ENCODE measurements around the gene MCM6.
A peak's percentile ranks its signal among the peaks of the same experiment; 100 is the strongest.
"Not testable (repeated sequence)": the region's sequence is repeated elsewhere in the genome, so short reads cannot be mapped to it uniquely, and the experiment has no call there.

MCM6 gene

GRCh38 chr2:135818937-135819610 lies 57.2 kb downstream of the MCM6 start:
- peak in 3 of 4 experiments; percentile 36 to 44 (median 40) for DNase-seq

GRCh38 chr2:135817951-135818350 lies 58.3 kb downstream of the MCM6 start:
- DNase-seq, result no peak

- DNase-seq, result no peak
These were observed 58.8 kb downstream of the MCM6 start for GRCh38 chr2:135817466-135817865.

DNA sequence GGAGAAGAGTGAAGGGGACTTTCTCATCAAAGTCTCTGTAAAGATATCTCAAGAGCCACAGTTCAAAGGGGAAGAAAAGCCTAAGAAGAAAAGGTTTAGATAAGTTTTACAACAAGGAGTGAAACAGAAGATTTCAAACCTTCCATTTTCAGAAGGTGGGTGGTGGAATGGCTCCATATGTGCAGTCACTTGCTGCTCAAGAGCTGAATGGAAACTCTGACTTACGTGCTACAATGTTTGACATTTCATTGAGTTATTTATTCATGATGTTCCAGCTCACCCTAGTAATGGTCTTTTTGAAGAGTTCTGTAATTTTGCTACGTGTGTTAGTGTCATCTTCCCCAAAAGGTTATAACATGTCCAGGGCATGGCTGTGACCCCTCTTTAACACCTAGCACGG lies 61.0 kb downstream of the MCM6 start:
- DNase-seq, result no peak

DNA sequence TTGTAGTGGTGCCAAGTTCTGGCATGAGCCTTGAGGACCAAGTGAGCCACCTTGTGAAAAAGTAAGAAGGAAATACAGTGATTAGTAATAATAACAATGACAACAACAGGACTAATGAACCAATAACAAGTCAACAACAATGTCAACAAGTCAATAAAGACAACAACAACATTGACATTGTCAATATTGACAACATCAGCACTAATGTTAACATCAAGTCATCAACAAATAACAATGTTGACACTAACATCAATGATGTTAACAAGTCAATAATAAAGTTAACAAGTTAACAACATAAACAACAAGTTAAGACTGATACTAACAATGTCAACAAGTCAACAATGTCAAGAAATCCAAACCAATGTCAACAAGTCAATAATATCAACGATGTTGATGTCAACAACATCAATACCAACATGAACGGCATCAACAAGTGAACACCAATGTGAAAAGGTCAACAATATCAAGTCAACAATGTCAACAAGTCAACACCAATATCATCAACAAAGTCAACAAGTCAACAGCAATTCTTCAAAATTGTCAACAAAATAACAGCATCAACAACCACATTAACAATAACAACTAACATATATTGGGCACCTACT lies 63.2 kb downstream of the MCM6 start:
- DNase-seq, result no peak

DNA sequence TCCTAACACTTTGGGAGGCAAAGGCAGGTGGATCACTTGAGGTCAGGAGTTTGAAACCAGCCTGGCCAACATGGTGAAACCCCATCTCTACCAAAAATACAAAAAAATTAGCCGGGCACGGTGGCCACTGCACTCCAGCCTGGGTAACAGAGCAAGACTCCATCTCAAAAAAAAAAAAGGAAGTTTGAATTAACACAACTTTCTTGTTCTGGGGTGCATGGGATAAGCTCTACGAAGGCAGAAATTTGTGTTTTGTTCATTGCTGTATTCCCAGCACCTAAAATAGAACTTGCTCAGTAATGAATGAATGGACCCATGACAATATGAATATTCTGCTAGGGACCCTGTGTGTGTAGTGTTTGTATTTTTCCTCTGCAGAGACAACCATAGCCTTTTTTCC lies 68.4 kb downstream of the MCM6 start:
- DNase-seq, result not testable (repeated sequence)

DNA sequence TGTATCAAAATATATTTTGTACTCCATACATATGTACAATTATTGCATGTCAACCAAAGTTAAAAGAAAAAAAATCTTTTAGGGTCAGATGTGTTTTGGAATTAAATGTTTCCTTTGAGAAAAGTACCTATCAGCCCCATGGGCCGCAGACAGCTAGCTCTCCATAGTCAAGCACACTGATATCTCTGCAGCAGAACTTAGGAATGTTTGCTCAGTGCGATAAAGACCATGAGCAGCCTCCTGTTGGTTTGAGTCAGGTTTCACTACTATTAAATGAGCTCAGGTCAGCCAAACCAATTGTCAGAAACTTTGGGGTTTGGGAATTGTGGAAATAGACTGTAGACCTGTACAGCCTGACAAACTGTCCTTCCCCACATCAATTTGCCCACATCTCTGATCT lies 73.0 kb downstream of the MCM6 start:
- no peak for DNase-seq

DNA sequence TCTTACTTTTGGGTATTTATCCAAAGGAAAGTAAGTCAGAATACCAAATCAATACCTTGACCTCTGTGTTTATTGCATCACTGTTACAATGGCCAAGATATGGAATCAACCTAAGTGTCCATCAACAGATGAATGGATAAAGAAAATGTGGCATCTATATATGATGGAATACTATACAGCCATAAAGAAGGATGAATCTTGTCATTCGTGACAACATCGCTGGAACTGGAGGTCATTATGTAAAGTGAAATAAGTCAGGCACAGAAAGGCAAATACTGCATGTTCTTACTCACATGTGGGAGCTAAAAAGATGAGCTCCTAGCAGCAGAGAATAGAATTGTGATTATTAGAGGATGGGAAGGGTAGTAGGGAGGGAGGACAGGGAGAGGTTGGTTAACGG lies 73.9 kb downstream of the MCM6 start:
- DNase-seq, result no peak

DNA sequence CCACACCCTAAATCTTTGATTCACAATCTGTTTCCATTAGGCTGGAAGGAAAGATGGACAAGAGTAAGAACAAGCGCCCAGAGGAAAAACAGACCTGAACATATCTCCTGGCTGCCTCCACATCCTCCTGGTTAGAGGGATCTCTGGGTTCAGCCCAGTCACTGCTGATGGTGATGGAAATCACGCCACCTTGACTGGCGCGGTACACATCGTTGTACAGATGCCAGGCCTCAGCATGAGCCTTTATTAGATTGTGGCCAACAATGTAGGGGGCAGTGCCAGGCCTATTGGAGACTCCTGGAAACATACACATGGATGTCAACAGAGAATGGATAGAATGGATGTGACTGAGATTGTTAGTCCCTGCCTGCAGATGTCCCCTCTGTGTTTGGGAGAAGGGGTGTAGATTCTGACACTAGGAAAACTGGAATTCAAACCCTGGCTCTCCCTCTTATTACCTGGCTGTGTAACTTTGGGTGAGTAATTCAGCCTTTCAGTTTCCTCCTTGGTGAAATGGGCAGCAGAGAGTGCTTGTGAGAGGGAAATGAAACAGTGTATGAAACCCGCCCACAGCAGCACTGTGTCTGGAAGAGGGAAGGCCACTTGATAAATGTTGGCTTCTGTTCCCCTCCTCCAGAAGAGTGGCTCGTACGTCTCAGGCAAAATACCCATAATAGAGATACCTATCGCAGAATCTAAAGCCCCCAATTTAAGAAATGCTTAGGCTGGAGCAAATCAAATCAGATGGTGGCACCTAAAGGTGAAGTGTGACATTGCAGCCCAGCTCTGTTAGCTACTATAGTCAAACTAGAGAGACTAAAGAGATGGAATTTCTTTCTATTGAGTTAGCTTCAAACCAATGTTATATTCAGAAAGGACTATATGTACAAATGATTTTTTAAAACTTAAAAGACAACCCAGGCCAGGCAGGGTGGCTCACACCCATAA lies 75.5 kb downstream of the MCM6 start:
- DNase-seq, result peak in 3 of 4 experiments; percentile 44 to 56 (median 44)

DNA sequence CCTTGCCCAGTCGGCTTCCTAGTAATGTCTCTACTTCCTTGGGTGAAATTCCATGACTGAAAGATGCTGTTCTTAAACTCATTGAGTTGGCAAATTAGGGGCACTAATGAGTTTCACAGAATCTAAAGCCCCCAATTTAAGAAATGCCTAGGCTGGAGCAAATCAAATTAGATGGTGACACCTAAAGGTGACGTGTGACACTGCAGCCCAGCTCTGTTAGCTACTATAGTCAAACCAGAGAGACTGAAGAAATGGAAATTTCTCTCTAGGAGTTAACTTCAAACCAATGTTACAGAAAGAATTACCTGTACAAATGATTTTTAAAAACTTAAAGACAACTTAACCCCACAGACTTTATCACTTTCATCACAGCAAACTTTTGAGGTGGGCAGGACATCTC lies 76.5 kb downstream of the MCM6 start:
- no peak for DNase-seq

DNA sequence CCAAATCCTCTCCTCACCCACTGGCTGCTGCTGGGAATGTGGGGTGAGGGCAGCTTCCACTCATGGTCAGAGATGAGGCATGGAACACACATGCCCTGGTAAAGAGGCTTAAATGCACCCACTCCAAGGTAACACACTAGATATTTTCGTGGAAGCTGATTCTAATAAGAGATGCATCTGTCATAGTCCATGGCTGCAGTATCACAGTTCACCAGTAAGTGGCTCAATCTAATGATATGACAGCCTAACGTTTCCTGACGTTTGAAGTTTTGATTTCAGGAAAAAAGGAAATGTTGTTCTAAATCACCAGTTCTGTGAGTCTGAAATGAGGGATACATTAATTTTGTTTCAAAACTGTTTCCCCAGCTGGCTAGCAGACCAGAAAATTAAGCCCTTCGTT lies 77.5 kb downstream of the MCM6 start:
- DNase-seq, result peak in 2 of 4 experiments; percentile 22 to 24

- peak in 3 of 4 experiments; percentile 25 to 42 (median 27) for DNase-seq
These were observed 78.0 kb downstream of the MCM6 start for GRCh38 chr2:135798275-135798705.

- peak; percentile 85 to 90 (median 88) for DNase-seq
These were observed 78.6 kb downstream of the MCM6 start for GRCh38 chr2:135797497-135798274.

GRCh38 chr2:135796606-135797005 lies 79.6 kb downstream of the MCM6 start:
- DNase-seq, result no peak

- peak in 1 of 4 experiments; percentile 14 for DNase-seq
These were observed 80.6 kb downstream of the MCM6 start for GRCh38 chr2:135795641-135796040.

DNA sequence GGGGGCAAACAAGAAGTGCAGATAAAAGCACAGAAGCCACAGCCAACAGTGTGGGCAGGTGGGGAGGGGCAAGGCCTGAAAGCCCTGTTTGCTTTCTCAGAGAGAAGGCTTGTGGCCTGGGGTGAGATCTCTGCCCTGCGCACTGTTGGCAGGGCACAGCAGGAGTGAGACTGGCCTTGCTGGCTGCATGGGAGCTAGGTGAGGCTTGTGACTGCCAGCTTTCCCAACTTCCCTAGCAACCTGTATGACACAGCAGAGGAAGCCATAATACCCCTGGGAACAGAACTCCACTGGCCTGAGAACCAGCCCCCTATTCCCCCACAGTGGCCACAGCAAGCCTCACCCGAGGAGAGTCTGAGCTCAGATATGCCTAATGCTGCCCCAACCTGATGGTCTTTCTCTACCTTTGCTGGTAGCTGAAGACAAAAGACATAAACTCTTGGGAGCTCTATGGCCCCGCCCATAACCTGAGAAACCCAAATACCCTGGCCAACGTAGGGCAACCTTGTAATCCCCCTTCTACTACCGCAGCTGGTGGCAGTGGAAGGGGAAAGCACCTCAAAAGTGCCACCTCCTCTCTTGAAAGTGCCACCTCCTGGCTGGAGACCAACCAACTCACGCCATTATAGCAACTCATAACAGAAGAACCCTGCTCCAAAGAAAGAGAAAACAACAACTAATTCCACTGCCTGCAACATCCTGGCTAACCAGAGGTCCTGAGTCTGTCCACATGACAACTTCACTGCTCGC lies 83.7 kb downstream of the MCM6 start:
- DNase-seq, result peak in 1 of 4 experiments; percentile 24

- DNase-seq, result no peak
These were observed 84.6 kb downstream of the MCM6 start for GRCh38 chr2:135791418-135792190.

DNA sequence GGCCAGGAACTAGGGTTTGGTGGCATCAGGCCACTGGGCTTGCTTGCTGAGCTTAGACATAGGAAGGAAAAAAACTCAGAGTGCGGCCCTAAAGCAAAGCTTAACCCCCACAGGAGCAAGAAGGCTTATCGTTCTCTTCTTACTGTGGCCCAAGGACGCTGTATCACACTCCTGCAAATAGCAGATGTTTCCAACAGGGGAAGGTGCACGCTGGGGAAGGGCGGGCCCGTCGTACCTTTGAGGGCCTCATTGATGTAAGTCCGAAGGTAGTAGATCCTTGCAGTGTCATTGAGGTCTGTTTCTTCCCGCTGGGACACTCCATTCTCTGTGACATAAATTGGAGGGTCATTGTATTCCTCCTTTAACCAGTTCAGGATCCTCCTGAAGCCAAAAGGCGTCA lies 85.8 kb downstream of the MCM6 start:
- no peak for DNase-seq
